Left renal cortex interstitium (tissue), 4 donors: Measurements from ENCODE around the gene PEX7. TPM values are rescaled to one million over a fixed set of nuclear protein-coding genes. Genes with fewer than 3 reads are reported as not detected.
"Not testable (repeated sequence)": the region's sequence is repeated elsewhere in the genome, so short reads cannot be mapped to it uniquely, and the experiment has no call there.

ENCODE experiments used
- DNase-seq, 4 donors: peaks; one replicate each; pipeline ENCODE4 v3.0.0-alpha.2; 2013; ENCODE audit warnings: low read depth in 4 of 4, low spot score in 2 of 4, missing footprints in 1 of 4
- polyA plus RNA-seq, 4 donors: library from polyadenylated mRNA; unstranded; fragments of 120-200 nt; gene quantifications; one replicate each; pipeline ENCODE4 v1.2.1, GENCODE V29; 2013; ENCODE audit not compliant: insufficient read length in 4 of 4

The PEX7 gene
- polyA plus RNA-seq, 4 donors, result 11.4 to 15.8 (median 13.8) TPM

DNA sequence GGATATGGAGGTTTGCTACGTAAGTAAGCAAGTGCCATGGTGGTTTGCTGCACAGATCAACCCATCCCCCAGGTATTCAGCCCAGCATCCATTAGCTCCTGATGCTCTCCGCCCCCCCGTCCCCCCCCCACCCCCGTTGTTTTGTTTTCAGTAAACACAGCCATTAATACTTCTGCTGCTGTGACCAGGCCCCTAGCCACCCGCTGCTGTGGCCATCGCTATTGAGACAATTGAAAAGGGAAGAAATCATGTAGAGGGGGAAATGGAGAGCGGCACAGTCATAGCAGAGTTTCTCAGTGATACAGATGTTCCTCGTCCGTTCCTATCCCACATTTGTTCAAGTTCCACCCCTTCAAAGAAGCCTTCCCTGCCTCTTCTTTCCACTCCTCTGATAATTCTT is 124.6 kb downstream of the PEX7 start:
- DNase-seq, result no peak

DNA sequence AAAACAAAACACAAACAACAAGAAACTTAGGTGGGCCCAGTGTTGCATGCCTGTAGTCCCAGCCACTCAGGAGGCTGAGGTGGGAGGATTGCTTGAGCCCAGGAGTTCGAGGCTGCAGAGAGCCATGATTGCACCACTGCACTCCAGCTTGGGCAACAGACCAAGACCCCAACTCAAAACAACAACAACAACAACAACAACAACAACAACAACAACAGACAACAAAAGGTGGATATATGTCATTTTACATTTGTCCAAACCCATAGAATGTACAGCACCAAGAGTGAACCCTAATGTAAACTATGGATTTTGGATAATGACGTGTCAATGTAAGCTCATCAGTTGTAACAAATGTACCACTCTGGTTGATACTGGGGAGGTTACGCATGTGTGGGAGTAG is 127.6 kb downstream of the PEX7 start:
- DNase-seq, result not testable (repeated sequence)

DNA sequence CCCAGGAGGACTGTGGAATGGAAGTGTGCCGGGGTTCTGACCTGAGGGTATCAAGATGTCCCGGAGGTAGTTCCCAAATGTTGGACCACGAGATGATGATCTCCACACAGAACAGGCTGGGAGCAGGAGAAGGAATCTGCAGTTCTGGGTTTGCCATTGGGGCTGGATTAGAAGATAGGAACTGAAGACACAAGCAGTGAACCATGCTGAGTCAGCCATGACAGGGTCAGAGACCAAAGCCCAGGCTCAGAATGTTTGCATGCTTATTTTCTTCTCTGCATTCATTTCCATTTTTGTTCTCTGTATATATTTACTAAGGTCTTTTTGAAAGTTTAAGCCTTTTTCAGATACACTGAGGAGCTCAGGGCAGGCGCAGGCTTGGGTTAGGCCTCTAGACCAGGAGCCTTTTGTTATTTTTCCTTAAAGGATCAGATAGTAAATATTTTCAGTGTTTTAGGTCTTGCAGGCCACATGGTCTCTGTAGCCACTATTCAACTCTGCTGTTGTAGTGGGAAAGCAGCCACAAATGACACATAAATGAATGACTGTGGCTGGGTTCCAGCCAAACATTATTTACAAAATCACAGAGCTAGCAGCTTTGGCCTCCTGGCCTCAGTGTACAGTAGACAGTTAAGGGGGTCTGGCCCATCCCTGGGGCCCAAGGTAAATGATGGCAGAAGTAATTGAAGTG is 128.2 kb downstream of the PEX7 start:
- DNase-seq, result no peak

DNA sequence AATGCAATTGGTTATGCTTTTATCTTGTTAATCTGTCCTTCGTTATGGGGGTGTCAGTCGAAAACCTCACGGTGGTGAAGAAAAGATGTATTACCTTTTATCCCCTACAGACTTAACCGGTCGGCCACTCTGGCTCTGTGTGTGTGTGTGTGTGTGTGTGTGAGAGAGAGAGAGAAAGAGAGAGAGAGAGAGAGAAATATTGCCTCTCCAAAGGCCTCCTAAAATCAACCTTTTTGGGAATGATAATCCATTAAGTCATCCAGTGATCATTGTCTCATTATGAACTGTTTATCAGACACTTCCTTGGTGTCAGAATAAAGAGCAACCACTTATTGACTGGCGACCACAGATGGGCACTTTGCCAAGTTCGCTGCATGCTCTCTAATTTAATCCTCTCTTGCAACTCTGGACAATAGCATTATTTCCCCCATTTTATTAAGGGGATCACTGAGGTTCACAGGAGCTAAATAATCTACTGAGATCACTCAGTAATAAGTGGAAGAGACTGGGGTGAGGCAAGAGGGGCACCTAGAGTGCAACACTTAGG is 130.4 kb downstream of the PEX7 start:
- no peak for DNase-seq

DNA sequence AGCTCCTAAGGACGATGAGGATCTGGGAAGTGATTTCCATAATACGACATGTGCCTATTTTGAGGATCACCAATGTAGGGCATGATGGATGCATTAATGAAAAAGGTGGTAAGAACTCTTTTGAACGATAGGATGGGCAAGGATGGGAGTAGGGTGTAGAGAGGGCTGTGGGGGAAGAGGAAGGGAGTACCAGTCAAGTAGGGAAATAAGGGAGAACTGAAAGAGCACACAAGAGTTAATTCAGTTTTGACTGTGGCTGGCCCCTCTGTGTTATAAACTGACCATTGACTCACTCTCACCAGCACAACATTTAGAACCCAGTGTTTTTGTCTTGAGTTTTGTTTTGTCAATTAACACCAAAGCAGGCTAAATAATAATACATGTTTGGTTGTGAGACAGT is 132.7 kb downstream of the PEX7 start:
- no peak for DNase-seq

DNA sequence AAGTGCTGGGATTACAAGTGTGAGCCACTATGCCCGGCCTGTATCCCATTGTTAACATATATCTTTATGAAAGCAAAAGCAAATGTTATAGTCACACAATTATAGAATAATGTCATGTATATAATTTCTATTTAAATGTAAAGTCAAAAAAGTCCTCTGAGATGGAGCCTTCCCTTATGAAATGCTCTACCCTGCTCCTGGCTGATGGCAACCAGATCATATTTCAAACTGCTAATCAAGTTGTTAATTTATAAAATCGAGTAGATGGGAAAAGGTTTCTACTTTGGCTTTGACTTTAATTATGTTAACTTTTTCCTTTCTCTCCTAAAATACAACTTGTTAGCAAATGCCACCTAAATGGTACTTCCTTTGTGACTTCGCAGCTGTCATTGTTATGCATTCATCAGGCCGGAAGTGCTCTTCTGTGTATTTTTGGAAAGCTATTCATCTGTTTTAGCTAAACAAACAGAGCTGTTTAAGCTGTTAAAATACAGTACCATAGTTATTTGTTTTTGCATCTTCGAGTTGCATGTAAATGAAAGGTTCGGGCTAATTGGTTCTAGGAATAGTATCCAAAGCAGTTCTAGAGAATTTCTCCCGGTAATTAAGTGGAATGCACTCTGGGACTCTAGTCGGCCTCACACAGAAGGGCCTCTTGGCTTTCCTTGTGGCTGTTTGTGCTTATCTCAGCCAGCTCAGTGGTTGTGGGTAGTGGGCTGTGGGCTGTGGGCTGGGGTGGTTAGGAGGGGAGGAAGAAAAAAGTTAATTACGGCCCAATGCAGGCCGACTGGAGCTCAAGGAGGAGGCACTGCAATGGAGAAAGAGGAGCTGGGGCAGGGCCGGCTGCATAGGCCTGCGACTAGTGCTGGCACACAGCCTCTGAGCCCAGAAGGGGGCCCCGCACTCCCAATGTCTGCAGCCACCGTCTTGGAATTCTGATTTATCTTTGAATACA is 134.5 kb downstream of the PEX7 start:
- DNase-seq, result no peak

DNA sequence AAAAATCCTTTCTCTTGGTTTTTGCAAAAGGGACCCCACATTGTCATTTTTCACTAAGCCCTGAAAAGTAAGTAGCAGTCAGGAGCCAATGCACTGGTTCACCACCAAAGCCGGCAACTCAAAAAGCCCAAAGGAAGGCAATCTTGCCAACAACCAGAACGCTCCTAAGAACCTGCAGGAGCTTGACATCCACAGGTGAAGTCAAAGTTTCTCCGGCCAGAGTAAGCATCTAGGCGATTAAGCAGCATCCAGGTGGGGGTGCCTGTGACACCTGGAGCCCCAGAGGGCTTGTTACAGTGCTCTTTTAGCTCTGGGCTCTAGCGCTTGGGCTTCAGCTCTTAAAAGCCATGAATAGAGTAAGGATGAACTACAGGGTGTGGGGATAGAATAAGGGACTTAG is 135.8 kb downstream of the PEX7 start:
- no peak for DNase-seq

DNA sequence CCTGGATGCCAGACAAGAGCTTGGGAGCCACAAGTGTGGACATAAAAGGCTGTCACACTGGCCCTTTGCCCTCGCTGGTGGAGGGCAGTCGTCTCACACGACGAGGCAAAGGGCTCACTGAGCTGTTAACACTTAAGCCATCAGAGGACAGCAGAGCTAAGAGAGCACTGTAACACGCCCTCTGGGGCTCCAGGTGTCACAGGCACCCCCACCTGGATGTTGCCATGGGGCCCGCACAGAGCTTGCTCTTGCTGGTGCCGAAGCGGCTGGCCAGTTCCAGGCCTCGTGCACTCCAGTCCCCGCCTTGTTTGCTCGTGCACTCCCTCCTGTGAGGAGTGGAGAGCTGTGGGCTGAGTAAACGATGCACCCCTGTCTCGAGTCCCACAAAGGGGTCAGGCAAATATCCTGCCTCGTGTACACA is 137.1 kb downstream of the PEX7 start:
- DNase-seq, result no peak

DNA sequence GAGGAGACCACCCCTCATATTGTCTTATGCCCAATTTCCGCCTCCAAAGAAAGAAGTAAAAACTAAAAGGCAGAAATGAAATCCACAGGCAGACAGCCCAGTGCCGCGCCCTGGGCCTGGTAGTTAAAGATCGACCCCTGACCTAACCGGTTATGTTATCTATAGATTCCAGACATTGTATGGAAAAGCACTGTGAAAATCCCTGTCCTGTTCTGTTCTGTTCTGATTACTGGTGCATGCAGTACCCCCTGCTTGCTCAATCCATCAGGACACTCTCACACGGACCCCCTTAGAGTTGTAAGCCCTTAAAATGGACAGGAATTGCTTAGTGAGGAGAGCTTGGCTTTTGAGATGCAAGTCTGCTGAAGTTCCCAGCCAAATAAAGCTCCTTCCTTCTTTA is 137.5 kb downstream of the PEX7 start:
- not testable (repeated sequence) for DNase-seq

DNA sequence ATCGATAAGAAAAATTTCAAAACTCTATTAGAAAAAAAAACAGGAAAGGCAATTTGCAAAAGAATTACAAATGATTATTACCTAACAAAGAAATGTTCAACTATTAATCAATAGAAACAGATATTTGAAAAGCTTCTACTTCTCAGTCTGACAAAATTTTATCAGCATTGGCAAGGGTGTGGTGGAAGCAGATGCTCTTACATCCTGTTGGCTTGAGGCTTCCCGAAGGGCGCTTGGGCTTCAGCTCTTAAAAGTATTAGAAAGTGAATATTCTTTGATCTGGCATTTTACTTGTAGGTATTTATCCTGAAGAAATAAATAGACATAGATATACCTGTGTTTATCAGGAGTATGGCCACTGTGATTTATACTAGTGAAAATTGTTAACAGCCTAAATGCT is 138.4 kb downstream of the PEX7 start:
- no peak for DNase-seq

DNA sequence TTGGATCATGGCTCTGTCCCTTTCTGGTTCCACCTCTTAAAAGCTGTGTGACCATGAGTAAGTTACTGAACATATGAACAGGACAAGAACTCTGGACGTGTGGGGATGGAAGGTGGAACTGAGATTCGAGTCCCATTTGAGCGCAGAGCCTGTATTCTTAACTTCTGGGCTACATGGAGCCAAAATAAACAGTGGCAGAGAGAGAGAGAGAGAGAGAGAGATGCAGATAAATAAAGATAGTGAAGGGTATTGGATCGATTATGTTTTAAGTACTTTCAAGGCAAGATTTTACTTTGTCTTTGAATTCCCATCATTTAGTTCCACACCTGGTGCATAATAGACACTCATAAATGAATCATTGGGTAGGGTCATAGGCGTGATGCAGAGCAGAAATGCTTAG is 139.5 kb downstream of the PEX7 start:
- DNase-seq, result no peak

DNA sequence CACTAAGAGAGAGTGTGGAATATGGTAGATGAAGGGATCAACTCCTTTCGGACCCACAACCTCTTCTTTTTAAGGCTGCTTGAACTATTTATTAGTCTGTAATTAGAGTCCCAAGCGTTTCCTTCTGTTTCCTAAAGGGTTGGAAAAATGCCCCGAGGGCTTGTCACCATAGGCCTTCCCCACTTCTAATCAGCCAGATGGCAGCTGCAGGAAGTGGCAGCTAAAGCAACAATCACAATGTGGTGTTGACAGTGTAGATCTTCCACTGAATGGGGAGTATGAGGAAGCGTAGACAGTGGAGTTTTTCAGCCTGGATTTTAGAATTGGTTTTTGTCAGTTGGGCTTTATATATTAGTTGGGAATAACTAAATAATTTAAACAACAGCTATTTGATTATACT is 140.3 kb downstream of the PEX7 start:
- no peak for DNase-seq

DNA sequence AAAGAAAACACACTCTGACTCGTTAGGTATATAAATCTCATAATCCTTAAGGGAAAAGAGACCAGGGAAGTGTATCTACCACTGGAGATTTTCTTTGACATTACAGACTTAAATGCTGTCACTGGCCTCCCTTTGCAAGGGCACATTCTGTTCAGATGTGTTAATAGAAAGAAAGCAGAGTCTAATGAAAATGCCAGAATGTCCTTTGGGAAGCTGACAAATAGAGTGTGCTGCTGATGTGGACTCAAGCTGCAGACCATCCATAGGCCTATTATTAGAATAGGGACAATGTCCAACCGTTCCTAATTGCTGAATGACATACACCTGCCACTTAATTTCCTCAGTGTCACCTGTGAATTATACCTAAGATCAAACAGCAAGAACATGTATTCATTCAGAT is 140.9 kb downstream of the PEX7 start:
- DNase-seq, result no peak

Other genes with a start within 250 kb of the PEX7 start
- gene MAP3K5, start 30.1 kb upstream of the PEX7 start, polyA plus RNA-seq, result 1 to 10 TPM; 5.4 to 7.3 (median 6.7) TPM
- gene SLC35D3, start 99.7 kb downstream of the PEX7 start, polyA plus RNA-seq, result under 1 TPM; 0.06 to 0.14 (median 0.10) TPM
- gene IL20RA, start 222.4 kb downstream of the PEX7 start, polyA plus RNA-seq, result 1 to 10 TPM; 1.0 to 1.6 (median 1.5) TPM